Activated gamma-delta T cell treated with anti-CD3 and anti-CD28 coated beads, Interleukin-2, amount 50 U/mL, for 16 hours (primary cell): ENCODE measurements around the gene ROBO1.

ENCODE experiments used
- DNase-seq: peaks from one replicate; pipeline ENCODE4 v3.0.0-alpha.2; 2020; ENCODE audit warnings: low read depth

The ROBO1 gene

GRCh38 chr3:79011821-79012529 is 755.8 kb downstream of the ROBO1 start:
- DNase-seq, result no peak

GRCh38 chr3:79009861-79010260 is 757.9 kb downstream of the ROBO1 start:
- no peak for DNase-seq

- DNase-seq, result no peak
Observed at GRCh38 chr3:79006077-79006476, 761.7 kb downstream of the ROBO1 start.

GRCh38 chr3:79005084-79005483 is 762.7 kb downstream of the ROBO1 start:
- no peak for DNase-seq

- no peak for DNase-seq
Observed at GRCh38 chr3:79003994-79004393, 763.8 kb downstream of the ROBO1 start.

GRCh38 chr3:79002465-79003372 is 765.1 kb downstream of the ROBO1 start:
- DNase-seq, result no peak

- DNase-seq, result no peak
Observed at GRCh38 chr3:79001255-79001654, 766.5 kb downstream of the ROBO1 start.

GRCh38 chr3:78999139-78999538 is 768.7 kb downstream of the ROBO1 start:
- DNase-seq, result no peak

- no peak for DNase-seq
Observed at GRCh38 chr3:78995087-78995486, 772.7 kb downstream of the ROBO1 start.

GRCh38 chr3:78994174-78995027 is 773.4 kb downstream of the ROBO1 start:
- no peak for DNase-seq

- DNase-seq, result no peak
Observed at GRCh38 chr3:78993375-78993774, 774.4 kb downstream of the ROBO1 start.

GRCh38 chr3:78992830-78993229 is 775.0 kb downstream of the ROBO1 start:
- no peak for DNase-seq

GRCh38 chr3:78992400-78992799 is 775.4 kb downstream of the ROBO1 start:
- DNase-seq, result no peak

GRCh38 chr3:78991656-78992055 is 776.1 kb downstream of the ROBO1 start:
- DNase-seq, result no peak

GRCh38 chr3:78990156-78990555 is 777.6 kb downstream of the ROBO1 start:
- no peak for DNase-seq

GRCh38 chr3:78988324-78988723 is 779.5 kb downstream of the ROBO1 start:
- DNase-seq, result no peak

- DNase-seq, result no peak
Observed at GRCh38 chr3:78986416-78987101, 781.2 kb downstream of the ROBO1 start.

GRCh38 chr3:78985981-78986380 is 781.8 kb downstream of the ROBO1 start:
- DNase-seq, result no peak

GRCh38 chr3:78979028-78979427 is 788.8 kb downstream of the ROBO1 start:
- no peak for DNase-seq

- no peak for DNase-seq
Observed at GRCh38 chr3:78978037-78978436, 789.8 kb downstream of the ROBO1 start.

GRCh38 chr3:78977073-78977472 is 790.7 kb downstream of the ROBO1 start:
- no peak for DNase-seq

GRCh38 chr3:78976200-78976599 is 791.6 kb downstream of the ROBO1 start:
- DNase-seq, result no peak
